Measurements from ENCODE around the gene IL10.

The IL10 gene

DNA sequence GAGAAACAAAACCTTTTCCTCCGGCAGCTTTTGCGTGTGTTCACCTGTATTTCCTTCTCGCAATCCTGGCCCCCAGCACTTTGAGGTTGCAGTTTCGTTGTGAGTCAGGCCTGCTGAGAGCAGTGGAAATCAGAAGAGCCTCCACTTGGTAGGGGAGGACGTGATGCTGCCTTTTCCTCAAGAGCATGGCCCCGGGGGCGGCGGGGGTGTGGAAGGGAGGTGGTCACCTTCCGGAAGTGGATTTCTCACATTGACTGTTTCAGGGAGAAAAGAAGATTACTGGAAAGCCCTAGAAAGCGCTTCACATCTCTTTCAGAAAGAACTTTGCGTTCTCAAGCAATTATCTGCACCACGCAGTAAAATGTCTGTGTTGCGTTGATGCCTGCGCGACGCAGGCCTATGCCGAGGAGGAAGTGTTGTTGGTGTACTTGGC, 12.2 kb upstream of the IL10 start:
- no peak overlapping the region for H2BK15ac ChIP-seq (ENCODE audit: low read length)
- H3K9me3 ChIP-seq (replicated peaks in 1 of 2; ENCODE audit: control insufficient read depth in 2 of 2, insufficient read depth in 1 of 2, low read depth in 1 of 2, low read length in 2 of 2), result no peaks in the 10 kb centered on the region
- H2BK5ac ChIP-seq (ENCODE audit: low read length), result no peak overlapping the region
- WGBS, 2 donors (ENCODE audit: extremely low coverage in 2 of 2, insufficient read length in 2 of 2, insufficient replicate concordance in 1 of 2), result no CpG with 5 or more reads among the region's 17 CpGs
- peaks cover 0 to 24% (median 0%) of the 10 kb centered on the region in 3 experiments for H3K27me3 ChIP-seq (ENCODE audit: control insufficient read depth in 3 of 3, insufficient read depth in 3 of 3, low read depth in 1 of 3, low read length in 3 of 3)
- H3K23ac ChIP-seq (ENCODE audit: low read depth, low read length, poor library complexity), result no peak overlapping the region
- no peak overlapping the region for H3K27ac ChIP-seq (replicated peaks; ENCODE audit: low read length)
- H3K4me2 ChIP-seq (ENCODE audit: insufficient read depth, low read length, poor library complexity, severe bottlenecking), result no peak overlapping the region
- no peak overlapping the region for H2BK120ac ChIP-seq (ENCODE audit: low read depth, low read length)
- no peak overlapping the region for H3K18ac ChIP-seq (ENCODE audit: low read length)
- no peak for DNase-seq (ENCODE audit: low spot score)
- H4K8ac ChIP-seq (ENCODE audit: low read depth, low read length), result no peak overlapping the region
- no peak overlapping the region for H3K9ac ChIP-seq (ENCODE audit: low read depth, low read length, poor library complexity)
- no peaks in the 10 kb centered on the region for H3K79me1 ChIP-seq (ENCODE audit: low read depth, low read length)
- H2AFZ ChIP-seq (ENCODE audit: low read length), result no peak overlapping the region
- no peak overlapping the region for H3K14ac ChIP-seq (ENCODE audit: low read length)
- H3K4ac ChIP-seq (ENCODE audit: low read length), result no peak overlapping the region
- H3K4me1 ChIP-seq (ENCODE audit: control insufficient read depth in 2 of 2, insufficient read depth in 1 of 2, low read depth in 1 of 2, low read length in 2 of 2), result no peaks in the 10 kb centered on the region
- no peak overlapping the region for H3K4me3 ChIP-seq (ENCODE audit: low read length in 2 of 2)
- H2AK5ac ChIP-seq (ENCODE audit: low read depth, low read length), result no peak overlapping the region
- no peak overlapping the region for H4K91ac ChIP-seq (ENCODE audit: low read depth, low read length, poor library complexity)
- H2BK12ac ChIP-seq (ENCODE audit: low read length), result no peak overlapping the region
- no peaks in the 10 kb centered on the region for H3K36me3 ChIP-seq (replicated peaks in 1 of 2; ENCODE audit: control insufficient read depth in 2 of 2, insufficient read depth in 2 of 2, low read length in 2 of 2)

DNA sequence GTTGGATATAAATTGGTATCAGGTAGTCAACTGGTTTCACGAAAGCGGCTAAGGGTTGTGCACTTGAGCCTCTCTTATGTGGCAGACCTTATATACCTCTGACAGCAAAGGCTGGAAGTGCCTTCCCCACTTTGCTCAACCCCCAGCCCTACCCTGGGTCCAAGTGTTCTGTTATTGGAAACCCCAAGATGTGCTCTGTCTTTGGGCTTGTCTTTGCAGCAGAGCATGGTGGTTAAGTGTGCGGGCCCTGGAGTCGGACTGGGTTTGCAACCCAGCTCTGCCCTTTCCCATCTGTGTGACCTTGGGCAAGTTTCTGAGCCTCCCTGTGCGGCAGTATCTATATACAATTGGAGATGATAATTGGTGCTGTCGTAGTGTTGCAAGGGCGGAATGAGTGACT, 11.2 kb upstream of the IL10 start:
- no peak overlapping the region for H2AFZ ChIP-seq (ENCODE audit: low read length)
- H3K18ac ChIP-seq (ENCODE audit: low read length), result no peak overlapping the region
- H3K4me3 ChIP-seq (ENCODE audit: low read length in 2 of 2), result no peak overlapping the region
- peaks cover 0 to 24% (median 0%) of the 10 kb centered on the region in 3 experiments for H3K27me3 ChIP-seq (ENCODE audit: control insufficient read depth in 3 of 3, insufficient read depth in 3 of 3, low read depth in 1 of 3, low read length in 3 of 3)
- no peak overlapping the region for H3K9ac ChIP-seq (ENCODE audit: low read depth, low read length, poor library complexity)
- no peak overlapping the region for H3K23ac ChIP-seq (ENCODE audit: low read depth, low read length, poor library complexity)
- H3K79me1 ChIP-seq (ENCODE audit: low read depth, low read length), result no peaks in the 10 kb centered on the region
- H2BK5ac ChIP-seq (ENCODE audit: low read length), result no peak overlapping the region
- H3K9me3 ChIP-seq (replicated peaks in 1 of 2; ENCODE audit: control insufficient read depth in 2 of 2, insufficient read depth in 1 of 2, low read depth in 1 of 2, low read length in 2 of 2), result no peaks in the 10 kb centered on the region
- H2BK120ac ChIP-seq (ENCODE audit: low read depth, low read length), result no peak overlapping the region
- no peak overlapping the region for H4K91ac ChIP-seq (ENCODE audit: low read depth, low read length, poor library complexity)
- no peaks in the 10 kb centered on the region for H3K36me3 ChIP-seq (replicated peaks in 1 of 2; ENCODE audit: control insufficient read depth in 2 of 2, insufficient read depth in 2 of 2, low read length in 2 of 2)
- no peak overlapping the region for H4K8ac ChIP-seq (ENCODE audit: low read depth, low read length)
- DNase-seq (ENCODE audit: low spot score), result no peak
- no peak overlapping the region for H3K14ac ChIP-seq (ENCODE audit: low read length)
- no peak overlapping the region for H3K27ac ChIP-seq (replicated peaks; ENCODE audit: low read length)
- no CpG with 5 or more reads among the region's 7 CpGs for WGBS, 2 donors (ENCODE audit: extremely low coverage in 2 of 2, insufficient read length in 2 of 2, insufficient replicate concordance in 1 of 2)
- H2BK12ac ChIP-seq (ENCODE audit: low read length), result no peak overlapping the region
- H3K4me2 ChIP-seq (ENCODE audit: insufficient read depth, low read length, poor library complexity, severe bottlenecking), result no peak overlapping the region
- no peak overlapping the region for H2AK5ac ChIP-seq (ENCODE audit: low read depth, low read length)
- H3K4me1 ChIP-seq (ENCODE audit: control insufficient read depth in 2 of 2, insufficient read depth in 1 of 2, low read depth in 1 of 2, low read length in 2 of 2), result no peaks in the 10 kb centered on the region
- no peak overlapping the region for H3K4ac ChIP-seq (ENCODE audit: low read length)
- no peak overlapping the region for H2BK15ac ChIP-seq (ENCODE audit: low read length)

DNA sequence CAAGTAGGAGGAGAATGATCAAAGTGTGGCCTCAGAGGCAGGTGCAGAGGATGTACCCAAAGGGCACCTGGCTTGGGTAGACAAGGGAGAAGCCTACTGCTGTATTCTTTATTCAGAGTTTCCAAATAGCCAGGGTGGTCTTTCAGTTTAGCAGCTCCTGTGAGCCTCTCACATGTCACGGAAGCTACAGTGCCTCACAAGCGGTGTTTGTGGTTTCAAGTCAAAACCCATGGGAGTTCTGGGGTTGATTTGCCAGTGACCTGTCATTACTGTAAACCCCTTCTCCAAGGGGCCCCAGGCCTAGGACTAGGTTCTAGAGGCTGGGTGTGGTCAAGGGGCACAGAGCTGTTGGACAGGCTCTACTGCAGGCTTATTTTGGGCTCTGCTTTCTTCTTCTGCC, 10.2 kb upstream of the IL10 start:
- Histone ChIP-seq H3K4ac (ENCODE audit: low read length) (no peak overlapping the region), H3K27ac (replicated peaks; ENCODE audit: low read length) (no peak overlapping the region), H2BK12ac (ENCODE audit: low read length) (no peak overlapping the region), H3K4me1 (ENCODE audit: control insufficient read depth in 2 of 2, insufficient read depth in 1 of 2, low read depth in 1 of 2, low read length in 2 of 2) (no peaks in the 10 kb centered on the region), H3K9ac (ENCODE audit: low read depth, low read length, poor library complexity) (no peak overlapping the region), H2BK120ac (ENCODE audit: low read depth, low read length) (no peak overlapping the region), H3K36me3 (replicated peaks in 1 of 2; ENCODE audit: control insufficient read depth in 2 of 2, insufficient read depth in 2 of 2, low read length in 2 of 2) (no peaks in the 10 kb centered on the region), H3K79me1 (ENCODE audit: low read depth, low read length) (no peaks in the 10 kb centered on the region), H3K23ac (ENCODE audit: low read depth, low read length, poor library complexity) (no peak overlapping the region), H4K91ac (ENCODE audit: low read depth, low read length, poor library complexity) (no peak overlapping the region), H3K18ac (ENCODE audit: low read length) (no peak overlapping the region), H3K4me2 (ENCODE audit: insufficient read depth, low read length, poor library complexity, severe bottlenecking) (no peak overlapping the region), H2BK5ac (ENCODE audit: low read length) (no peak overlapping the region), H2BK15ac (ENCODE audit: low read length) (no peak overlapping the region), H2AK5ac (ENCODE audit: low read depth, low read length) (no peak overlapping the region), H3K4me3 (ENCODE audit: low read length in 2 of 2) (no peak overlapping the region), H3K9me3 (replicated peaks in 1 of 2; ENCODE audit: control insufficient read depth in 2 of 2, insufficient read depth in 1 of 2, low read depth in 1 of 2, low read length in 2 of 2) (no peaks in the 10 kb centered on the region), H4K8ac (ENCODE audit: low read depth, low read length) (no peak overlapping the region), H3K27me3 (ENCODE audit: control insufficient read depth in 3 of 3, insufficient read depth in 3 of 3, low read depth in 1 of 3, low read length in 3 of 3) (peaks cover 0 to 24% (median 0%) of the 10 kb centered on the region in 3 experiments), H3K14ac (ENCODE audit: low read length) (no peak overlapping the region), H2AFZ (ENCODE audit: low read length) (no peak overlapping the region)
- no CpG with 5 or more reads among the region's 2 CpGs for WGBS, 2 donors (ENCODE audit: extremely low coverage in 2 of 2, insufficient read length in 2 of 2, insufficient replicate concordance in 1 of 2)
- no peak for DNase-seq (ENCODE audit: low spot score)

DNA sequence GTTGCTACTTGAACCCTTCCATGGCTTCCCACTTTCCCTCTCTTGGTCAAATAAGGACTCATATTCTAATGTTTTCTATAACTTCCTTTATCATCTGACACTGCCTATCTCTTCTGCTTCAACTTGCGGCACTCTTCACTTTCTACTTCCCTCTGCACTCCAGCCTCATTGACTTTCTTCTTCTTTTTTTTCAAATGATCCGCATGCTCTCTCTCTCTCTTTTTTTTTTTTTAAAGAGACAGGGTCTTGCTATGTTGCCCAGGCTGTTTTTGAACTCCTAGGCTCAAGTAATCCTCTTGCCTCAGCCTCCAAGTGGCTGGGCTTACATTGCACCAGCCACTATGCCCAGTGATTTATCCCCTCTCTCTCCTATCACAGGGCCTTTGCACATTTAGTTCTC, 7.3 kb upstream of the IL10 start:
- Histone ChIP-seq H3K27me3 (ENCODE audit: control insufficient read depth in 3 of 3, insufficient read depth in 3 of 3, low read depth in 1 of 3, low read length in 3 of 3) (peaks cover 0 to 21% (median 0%) of the 10 kb centered on the region in 3 experiments), H3K9me3 (replicated peaks in 1 of 2; ENCODE audit: control insufficient read depth in 2 of 2, insufficient read depth in 1 of 2, low read depth in 1 of 2, low read length in 2 of 2) (no peaks in the 10 kb centered on the region), H2AK5ac (ENCODE audit: low read depth, low read length) (no peak overlapping the region), H2BK120ac (ENCODE audit: low read depth, low read length) (no peak overlapping the region), H3K4me3 (ENCODE audit: low read length in 2 of 2) (no peak overlapping the region), H3K18ac (ENCODE audit: low read length) (no peak overlapping the region), H2AFZ (ENCODE audit: low read length) (no peak overlapping the region), H3K79me1 (ENCODE audit: low read depth, low read length) (no peaks in the 10 kb centered on the region), H3K14ac (ENCODE audit: low read length) (no peak overlapping the region), H4K8ac (ENCODE audit: low read depth, low read length) (no peak overlapping the region), H2BK15ac (ENCODE audit: low read length) (no peak overlapping the region), H2BK12ac (ENCODE audit: low read length) (no peak overlapping the region), H3K4me2 (ENCODE audit: insufficient read depth, low read length, poor library complexity, severe bottlenecking) (no peak overlapping the region), H2BK5ac (ENCODE audit: low read length) (no peak overlapping the region), H3K4me1 (ENCODE audit: control insufficient read depth in 2 of 2, insufficient read depth in 1 of 2, low read depth in 1 of 2, low read length in 2 of 2) (no peaks in the 10 kb centered on the region), H4K91ac (ENCODE audit: low read depth, low read length, poor library complexity) (no peak overlapping the region), H3K27ac (replicated peaks; ENCODE audit: low read length) (no peak overlapping the region), H3K36me3 (replicated peaks in 1 of 2; ENCODE audit: control insufficient read depth in 2 of 2, insufficient read depth in 2 of 2, low read length in 2 of 2) (no peaks in the 10 kb centered on the region), H3K4ac (ENCODE audit: low read length) (no peak overlapping the region), H3K9ac (ENCODE audit: low read depth, low read length, poor library complexity) (no peak overlapping the region), H3K23ac (ENCODE audit: low read depth, low read length, poor library complexity) (no peak overlapping the region)
- DNase-seq (ENCODE audit: low spot score), result no peak
- no CpG with 5 or more reads among the region's 2 CpGs for WGBS, 2 donors (ENCODE audit: extremely low coverage in 2 of 2, insufficient read length in 2 of 2, insufficient replicate concordance in 1 of 2)
